ENCODE measurements around the gene INAVA.
"Not testable (repeated sequence)": the region's sequence is repeated elsewhere in the genome, so short reads cannot be mapped to it uniquely, and the experiment has no call there.

Gene INAVA

DNA sequence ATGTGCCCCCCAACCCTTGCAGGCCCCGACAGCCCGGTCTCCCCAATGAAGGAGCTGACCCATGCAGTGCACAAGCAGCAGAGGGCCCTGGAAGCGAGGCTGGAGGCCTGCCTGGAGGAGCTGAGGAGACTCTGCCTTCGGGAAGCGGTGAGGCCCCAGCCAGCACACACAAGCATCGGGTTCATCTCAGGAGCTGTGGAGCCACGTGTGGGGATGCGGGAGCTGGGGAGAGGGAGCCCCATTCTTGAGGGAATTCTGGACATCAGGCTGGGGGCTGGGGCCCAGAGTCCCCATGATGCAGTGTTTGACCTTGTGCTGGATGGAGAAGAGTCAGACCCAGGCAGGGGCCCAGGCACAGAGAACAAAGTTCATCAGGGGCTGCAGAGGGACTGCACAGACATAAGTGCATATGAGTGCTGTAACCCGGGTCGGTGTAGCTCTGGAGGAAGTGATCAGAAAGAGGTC lies 4.8 kb downstream of the INAVA start:
- no peak for DNase-seq

GRCh38 chr1:200899954-200900867 lies 5.5 kb downstream of the INAVA start:
- DNase-seq = no peak

GRCh38 chr1:200900877-200901276 lies 6.2 kb downstream of the INAVA start:
- DNase-seq = no peak

DNA sequence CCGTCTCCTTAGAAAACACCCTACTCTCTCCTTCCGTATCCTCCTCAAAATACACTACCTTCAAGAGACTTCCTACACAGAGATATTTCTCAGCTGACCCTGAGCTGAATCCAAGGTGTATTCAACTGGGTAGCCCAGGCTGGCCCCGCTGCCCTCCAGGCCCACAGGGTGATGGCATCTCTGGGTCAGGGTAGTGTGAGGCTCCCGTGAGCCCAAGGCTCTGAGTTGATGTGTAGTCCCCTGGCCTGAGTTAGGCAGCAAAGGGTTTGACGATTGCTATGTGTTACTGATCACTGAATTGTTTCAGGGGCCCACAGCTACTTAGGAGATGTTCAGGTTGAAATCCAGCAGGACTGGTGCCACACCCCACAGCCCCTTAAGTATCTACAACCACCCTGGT lies 6.7 kb downstream of the INAVA start:
- no peak for DNase-seq

DNA sequence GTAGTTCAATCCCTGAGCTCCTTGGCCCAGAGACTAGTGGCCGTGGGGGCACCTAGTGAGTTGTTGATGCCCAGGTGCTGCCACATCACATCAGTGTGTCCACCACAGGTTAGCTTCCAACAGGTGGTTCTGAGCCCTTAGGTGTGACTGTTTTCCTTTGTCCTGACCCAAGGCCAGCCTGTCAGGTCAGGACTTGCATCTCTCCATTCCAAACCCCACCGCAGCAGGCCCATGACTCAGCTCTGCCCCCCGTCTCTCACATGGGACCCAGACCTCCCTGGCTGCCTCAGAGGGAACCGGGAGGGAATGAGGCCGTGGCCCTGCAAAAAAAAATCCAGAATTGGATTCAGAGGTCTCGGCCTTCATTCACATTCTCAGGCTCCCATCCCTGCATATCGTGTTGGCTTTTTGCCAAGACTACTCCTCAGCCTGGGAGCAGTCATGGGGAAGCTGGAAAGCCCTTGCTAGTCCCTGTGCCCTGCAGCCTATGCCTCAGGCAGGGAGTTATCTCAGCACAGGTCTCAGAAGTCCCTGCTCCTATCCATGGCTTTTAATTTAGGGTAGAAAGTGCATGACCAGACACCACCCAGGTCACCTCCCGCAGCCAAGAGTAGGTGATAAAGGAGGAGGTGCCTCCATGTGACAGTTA lies 7.2 kb downstream of the INAVA start:
- no peak for DNase-seq

DNA sequence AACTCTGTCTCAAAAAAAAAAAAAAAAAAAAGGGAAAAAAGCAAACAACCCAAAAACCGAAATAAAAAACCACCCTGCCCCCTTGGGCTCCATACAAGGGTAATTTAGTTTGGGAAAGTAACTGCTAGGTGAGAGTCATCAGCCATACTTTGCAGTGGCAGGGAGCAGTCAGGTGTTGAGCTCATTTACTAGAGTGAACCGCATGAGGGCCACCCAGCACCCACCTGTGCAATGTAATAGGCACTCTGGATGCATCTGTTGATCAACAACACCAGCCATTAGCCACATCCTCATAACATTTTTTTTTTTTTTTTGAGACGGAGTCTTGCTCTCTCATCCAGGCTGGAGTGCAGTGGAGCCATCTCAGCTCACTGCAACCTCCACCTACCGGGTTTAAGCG lies 9.1 kb downstream of the INAVA start:
- no peak for DNase-seq

DNA sequence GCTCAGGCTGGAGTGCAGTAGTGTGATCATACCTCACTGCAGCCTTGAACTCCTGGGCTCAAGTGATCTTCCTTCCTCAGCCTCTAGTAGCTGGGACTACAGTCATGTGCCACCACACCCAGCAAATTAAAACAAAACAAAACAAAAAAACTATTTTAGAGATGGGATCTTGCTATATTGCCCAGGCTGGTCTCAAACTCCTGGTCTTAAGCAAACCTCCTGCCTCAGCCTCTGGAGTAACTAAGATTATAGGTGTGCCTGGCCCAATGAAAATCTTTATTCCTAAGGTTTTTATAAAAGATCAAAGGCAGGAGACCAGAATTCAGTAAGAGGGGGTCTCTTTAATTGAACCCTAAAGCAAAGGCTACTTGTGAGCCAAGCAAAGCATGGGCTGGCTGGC lies 10.1 kb downstream of the INAVA start:
- DNase-seq = no peak

- DNase-seq = no peak
Measured at GRCh38 chr1:200905411-200906052, 10.8 kb downstream of the INAVA start.

GRCh38 chr1:200906491-200906890 lies 11.8 kb downstream of the INAVA start:
- DNase-seq = no peak

DNA sequence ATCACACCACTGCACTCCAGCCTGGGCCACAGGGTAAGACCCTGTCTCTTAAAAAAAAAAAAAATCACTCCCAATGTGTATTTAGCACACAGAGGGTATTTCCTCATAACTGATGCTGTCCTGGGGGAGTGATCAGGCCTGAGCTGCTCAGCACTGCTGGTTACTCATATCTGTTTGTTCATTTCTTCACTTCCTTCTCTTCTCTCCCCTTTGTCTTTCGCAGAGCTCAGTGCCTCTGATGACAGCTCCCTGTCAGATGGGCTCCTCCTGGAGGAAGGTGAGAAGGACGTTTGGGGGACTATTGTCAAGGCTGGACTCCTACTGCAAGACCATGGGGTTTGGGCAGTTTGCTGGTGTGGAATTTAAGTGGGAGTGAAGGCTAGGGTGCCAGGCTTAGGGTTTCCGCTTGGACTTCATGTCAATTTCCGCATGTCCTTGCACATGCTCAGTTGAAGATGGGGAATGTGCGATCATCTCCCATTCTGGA lies 13.0 kb downstream of the INAVA start:
- DNase-seq = no peak

- no peak for DNase-seq
Measured at GRCh38 chr1:200908191-200908868, 13.6 kb downstream of the INAVA start.

- no peak for DNase-seq
Measured at GRCh38 chr1:200909071-200909470, 14.4 kb downstream of the INAVA start.

DNA sequence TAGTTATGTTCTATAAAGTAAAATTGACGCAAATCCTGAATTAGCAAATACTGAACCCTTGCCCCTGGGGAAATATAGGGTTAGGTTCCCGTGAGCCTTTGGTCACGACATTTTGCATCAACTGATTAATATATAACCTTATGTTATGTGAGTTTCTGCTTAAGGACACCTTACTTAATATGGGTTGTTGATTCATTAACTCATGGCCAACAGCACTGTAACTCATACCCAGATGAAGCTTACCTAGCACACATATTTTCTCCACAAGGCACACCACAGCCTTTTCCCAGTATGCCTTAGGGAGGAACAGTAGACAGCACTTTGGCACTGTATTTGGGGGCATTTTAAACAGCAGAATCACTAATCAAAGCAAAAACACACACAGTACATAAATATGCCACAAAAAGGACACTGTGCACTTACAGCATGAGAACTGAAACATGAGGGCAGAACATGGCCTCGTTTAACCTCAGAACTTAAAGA lies 15.1 kb downstream of the INAVA start:
- no peak for DNase-seq

DNA sequence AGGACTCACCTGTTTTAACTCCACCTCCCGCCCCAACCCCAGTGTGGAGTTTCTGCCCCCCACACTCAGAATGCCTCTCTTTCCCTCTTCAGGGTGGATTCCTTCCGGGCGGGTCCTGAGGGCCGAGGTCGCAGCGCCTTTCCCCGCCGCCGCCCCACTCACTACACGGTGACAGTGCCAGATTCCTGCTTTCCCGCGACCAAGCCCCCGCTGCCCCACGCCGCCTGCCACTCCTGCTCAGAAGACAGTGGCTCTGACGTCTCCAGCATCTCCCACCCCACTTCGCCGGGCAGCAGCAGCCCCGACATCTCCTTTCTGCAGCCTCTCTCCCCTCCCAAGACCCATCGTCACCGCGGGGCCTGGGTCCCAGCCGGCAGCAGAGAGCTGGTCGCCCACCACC lies 16.7 kb downstream of the INAVA start:
- DNase-seq = no peak

DNA sequence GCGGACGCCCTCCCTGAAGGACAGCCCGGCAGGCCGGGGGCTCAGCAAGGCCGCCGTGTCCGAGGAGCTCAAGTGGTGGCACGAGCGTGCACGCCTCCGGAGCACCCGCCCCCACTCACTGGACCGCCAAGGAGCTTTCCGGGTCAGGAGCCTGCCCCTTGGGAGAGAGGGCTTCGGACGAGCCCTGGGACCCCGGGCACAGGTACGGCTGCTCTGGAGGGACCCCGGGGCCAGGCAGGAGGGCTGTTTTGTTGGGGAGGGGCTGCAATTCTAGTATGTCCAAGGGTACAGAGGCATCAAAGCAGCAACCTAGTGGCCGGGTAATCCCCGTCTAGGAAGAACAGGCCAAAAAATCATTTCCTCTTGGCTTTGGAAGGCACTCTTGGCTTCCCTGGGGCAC lies 17.2 kb downstream of the INAVA start:
- DNase-seq = not testable (repeated sequence)

DNA sequence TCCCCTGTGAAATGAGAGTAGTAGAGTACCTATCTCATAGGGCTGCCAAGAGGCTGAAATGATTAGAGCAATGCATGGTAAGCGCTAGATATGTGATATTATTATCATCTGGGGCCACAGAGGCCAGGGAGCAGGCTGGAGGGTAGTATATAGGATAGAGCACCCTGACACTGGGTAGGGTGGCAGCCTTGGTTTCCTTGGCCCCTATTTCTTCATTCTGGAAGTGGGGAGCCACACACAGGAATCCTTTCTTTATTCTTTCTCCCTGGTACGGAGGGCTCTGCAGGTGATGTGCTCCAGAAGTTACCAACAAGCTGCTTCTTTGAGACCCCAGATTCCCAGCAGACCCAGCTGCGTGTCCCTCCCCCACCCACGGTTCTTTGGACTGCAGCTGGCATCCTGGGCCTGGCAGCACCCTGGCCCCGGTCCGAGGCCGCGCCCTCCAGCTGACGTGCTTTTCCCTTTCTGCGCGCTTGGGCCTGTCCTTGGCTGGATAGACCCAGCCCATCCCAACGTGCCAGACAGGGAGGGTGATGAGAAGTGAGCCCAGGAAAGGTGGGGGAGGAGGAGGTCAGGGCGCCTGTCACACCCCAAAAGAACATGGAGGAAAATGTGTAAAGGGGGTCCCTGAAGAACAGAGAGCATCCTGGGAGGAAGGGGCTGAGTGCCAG lies 18.2 kb downstream of the INAVA start:
- DNase-seq = no peak

DNA sequence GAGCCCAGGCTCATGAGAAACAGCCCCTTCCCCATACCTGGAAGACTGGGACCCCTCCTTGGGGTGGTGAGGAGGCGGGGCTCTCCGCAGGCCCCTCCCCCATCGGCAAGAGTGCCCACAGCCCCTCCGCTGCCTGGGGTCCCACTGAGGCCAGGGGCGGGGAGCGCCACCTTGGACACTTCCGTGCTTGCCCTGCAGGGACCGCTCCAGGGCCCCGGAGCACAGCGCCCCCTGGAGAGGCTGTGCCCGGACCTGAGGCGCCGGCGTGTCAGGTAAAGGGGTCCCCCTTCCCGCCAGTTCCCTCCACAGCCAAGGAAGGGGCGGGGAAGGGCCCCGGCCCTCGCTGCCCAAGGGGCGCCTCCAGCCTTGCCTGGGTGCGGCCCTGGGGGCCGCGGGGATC lies 21.5 kb downstream of the INAVA start:
- no peak for DNase-seq

GRCh38 chr1:200916681-200917080 lies 22.0 kb downstream of the INAVA start:
- DNase-seq = no peak

DNA sequence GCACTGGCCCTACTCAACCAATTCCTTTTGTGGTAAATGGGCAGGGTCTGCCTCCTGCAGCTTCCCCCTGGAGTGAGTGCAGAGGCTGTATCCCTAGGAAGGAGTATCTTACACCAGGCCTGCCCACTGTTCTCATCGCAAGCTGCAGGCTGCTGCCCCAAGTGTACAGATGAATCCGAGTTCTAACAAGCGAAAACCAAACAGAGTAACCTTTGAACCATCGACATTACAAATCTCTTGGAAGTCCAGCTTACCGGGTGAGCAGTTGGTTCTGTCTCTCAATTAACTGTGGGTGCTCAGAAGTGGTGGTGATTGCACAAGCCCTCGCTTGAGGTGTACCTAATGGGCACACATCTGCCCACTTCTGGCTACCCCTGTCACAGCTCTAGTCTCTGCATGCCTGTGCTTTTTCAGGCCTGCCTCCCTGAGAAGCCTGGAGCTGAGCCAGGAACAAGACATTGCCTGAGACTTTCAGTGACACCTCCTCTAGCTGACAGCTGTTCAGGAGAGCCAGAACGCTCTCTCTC lies 22.7 kb downstream of the INAVA start:
- DNase-seq = no peak

- DNase-seq = no peak
Measured at GRCh38 chr1:200918006-200918405, 23.3 kb downstream of the INAVA start.

DNA sequence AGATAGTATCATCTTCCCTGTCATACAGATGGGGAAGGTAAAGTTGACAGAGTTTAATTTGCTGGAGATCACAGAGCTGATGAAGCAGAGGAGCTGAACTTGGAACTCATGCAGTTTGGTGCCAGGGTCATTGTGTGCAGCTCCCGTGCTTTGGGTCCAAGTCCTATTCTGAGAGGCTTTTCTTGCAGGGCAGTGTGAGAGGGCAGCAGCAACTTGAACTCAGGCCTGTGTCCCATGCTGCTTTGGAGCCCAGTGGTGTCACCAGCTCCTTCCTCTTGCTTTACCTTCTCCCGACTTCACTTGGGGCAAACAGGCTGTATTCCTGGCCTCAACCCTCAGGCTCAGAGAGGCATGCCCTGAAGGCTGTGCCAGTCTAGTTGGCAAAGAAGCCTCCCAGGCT lies 24.7 kb downstream of the INAVA start:
- DNase-seq = no peak

GRCh38 chr1:200921571-200922110 lies 26.9 kb downstream of the INAVA start:
- no peak for DNase-seq
